Upper lobe of left lung (tissue), 6 donors: ENCODE results near the gene ELF1. TPM values are rescaled to one million over a fixed set of nuclear protein-coding genes. Genes with fewer than 3 reads are reported as not detected.

Experiments used
- ATAC-seq, 2 donors: fragments of 200-7000 bp; cut with Tn5 transposase; one replicate each; pipeline ENCODE4 v1.9.1; 2022; ENCODE audit warnings: mild to moderate bottlenecking in 2 of 2, moderate library complexity in 2 of 2; ENCODE audit not compliant: low FRiP score in 2 of 2
- DNase-seq, 2 donors: peaks; one replicate each; pipeline ENCODE4 v3.0.0-alpha.2; 2019 to 2020
- H3K27ac ChIP-seq, 4 donors: fragments of 200-600 bp; sonication (generic); one replicate each; pipeline ENCODE4 v1.5.1; 2016 to 2019
- H3K27me3 ChIP-seq, 4 donors: fragments of 200-600 bp; sonication (generic); one replicate each; pipeline ENCODE4 v1.5.1; 2017 to 2019
- H3K36me3 ChIP-seq, 4 donors: fragments of 200-600 bp; sonication (generic); one replicate each; pipeline ENCODE4 v1.5.1; 2016 to 2019
- H3K4me1 ChIP-seq, 4 donors: fragments of 200-600 bp; sonication (generic); one replicate each; pipeline ENCODE4 v1.5.1; 2018 to 2019
- H3K4me3 ChIP-seq, 4 donors: fragments of 200-600 bp; sonication (generic); one replicate each; pipeline ENCODE4 v1.5.1; 2017 to 2019; ENCODE audit warnings: mild to moderate bottlenecking in 2 of 4, moderate library complexity in 1 of 4
- H3K9me3 ChIP-seq, 4 donors: fragments of 200-600 bp; sonication (generic); one replicate each; pipeline ENCODE4 v1.5.1; 2018 to 2019
- EP300 ChIP-seq, 4 donors: sonication (generic); formaldehyde crosslinking; IDR thresholded peaks; one replicate each; pipeline ENCODE4 v1.5.1; 2017; ENCODE audit warnings: antibody characterized with exemption in 4 of 4, control low read depth in 2 of 4
- POLR2A ChIP-seq, 4 donors: fragments of 450-650 bp; IDR thresholded peaks; one replicate each; pipeline ENCODE4 v1.5.1; 2016 to 2017; ENCODE audit warnings: antibody characterized with exemption in 4 of 4, mild to moderate bottlenecking in 2 of 4
- POLR2AphosphoS5 ChIP-seq, 2 donors: sonication (generic); formaldehyde crosslinking; IDR thresholded peaks; one replicate each; pipeline ENCODE4 v1.5.1; 2017; ENCODE audit warnings: antibody characterized with exemption in 2 of 2
- WGBS, 2 donors: methylation state at CpG; one replicate each; pipeline ENCODE4 v1.1.5; 2017 to 2018; 5-methylcytosine and 5-hydroxymethylcytosine counted together
- total RNA-seq, 6 donors: library from RNA; depleted of rRNA in 4 of 6; stranded (reverse); fragments of >200 nt in 4 of 6; gene quantifications; one replicate each; pipeline versions ENCODE4 v1.1.0 to v1.2.1, GENCODE V29; 2016 to 2021
- TF ChIP-seq, protein P1 (sequence below), 6 experiments: fragments of 450-650 bp in 4 of 6; fragments of 200-600 bp in 2 of 6; sonication (generic) in 2 of 6; IDR thresholded peaks; one replicate each; pipeline ENCODE4 v1.5.1; 2016 to 2019; ENCODE audit warnings: antibody characterized with exemption in 6 of 6
- donor health status: DM: no; HTN: no; CAD: no; lungs with moderate emphysema.
- donor health status: DM: no; HTN: yes; CAD: no; lungs with severe emphysema.

ELF1 gene
- total RNA-seq, 6 donors from 2014 or later, result 52.6 to 134 (median 78.6) TPM

DNA sequence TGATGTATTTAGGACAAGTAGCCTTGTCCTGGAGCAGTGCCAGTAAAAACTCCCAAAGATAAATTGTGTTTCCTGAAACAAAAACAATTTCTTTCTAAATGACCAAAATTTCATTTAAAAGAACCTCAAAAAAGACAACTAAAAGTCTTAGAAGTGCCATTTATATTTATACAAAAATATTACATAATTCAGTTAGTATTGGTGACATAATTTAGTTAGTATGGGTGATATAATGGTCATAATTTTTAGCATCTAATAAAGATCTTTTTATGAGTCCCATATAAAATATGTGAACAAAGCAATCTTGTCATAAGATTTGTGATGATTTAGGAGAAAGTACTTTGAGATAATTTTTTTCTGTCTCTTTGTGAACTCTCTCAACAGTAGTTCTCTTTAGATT is 76.0 kb downstream of the ELF1 start:
- Histone ChIP-seq H3K27me3 (no peaks in the 10 kb centered on the region), H3K27ac (no peak overlapping the region), H3K36me3 (peaks cover 0 to 93% (median 29%) of the 10 kb centered on the region in 4 donors), H3K9me3 (no peaks in the 10 kb centered on the region), H3K4me3 (no peak overlapping the region), H3K4me1 (no peaks in the 10 kb centered on the region)
- ATAC-seq (no peak), DNase-seq (no peak)
- TF ChIP-seq, protein P1, sequence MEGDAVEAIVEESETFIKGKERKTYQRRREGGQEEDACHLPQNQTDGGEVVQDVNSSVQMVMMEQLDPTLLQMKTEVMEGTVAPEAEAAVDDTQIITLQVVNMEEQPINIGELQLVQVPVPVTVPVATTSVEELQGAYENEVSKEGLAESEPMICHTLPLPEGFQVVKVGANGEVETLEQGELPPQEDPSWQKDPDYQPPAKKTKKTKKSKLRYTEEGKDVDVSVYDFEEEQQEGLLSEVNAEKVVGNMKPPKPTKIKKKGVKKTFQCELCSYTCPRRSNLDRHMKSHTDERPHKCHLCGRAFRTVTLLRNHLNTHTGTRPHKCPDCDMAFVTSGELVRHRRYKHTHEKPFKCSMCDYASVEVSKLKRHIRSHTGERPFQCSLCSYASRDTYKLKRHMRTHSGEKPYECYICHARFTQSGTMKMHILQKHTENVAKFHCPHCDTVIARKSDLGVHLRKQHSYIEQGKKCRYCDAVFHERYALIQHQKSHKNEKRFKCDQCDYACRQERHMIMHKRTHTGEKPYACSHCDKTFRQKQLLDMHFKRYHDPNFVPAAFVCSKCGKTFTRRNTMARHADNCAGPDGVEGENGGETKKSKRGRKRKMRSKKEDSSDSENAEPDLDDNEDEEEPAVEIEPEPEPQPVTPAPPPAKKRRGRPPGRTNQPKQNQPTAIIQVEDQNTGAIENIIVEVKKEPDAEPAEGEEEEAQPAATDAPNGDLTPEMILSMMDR (IDR thresholded peaks at IDR 0.05), result no peak
- TF ChIP-seq EP300 (IDR thresholded peaks at IDR 0.05) (no peak), POLR2AphosphoS5 (IDR thresholded peaks at IDR 0.05) (no peak), POLR2A (IDR thresholded peaks at IDR 0.05) (no peak)

DNA sequence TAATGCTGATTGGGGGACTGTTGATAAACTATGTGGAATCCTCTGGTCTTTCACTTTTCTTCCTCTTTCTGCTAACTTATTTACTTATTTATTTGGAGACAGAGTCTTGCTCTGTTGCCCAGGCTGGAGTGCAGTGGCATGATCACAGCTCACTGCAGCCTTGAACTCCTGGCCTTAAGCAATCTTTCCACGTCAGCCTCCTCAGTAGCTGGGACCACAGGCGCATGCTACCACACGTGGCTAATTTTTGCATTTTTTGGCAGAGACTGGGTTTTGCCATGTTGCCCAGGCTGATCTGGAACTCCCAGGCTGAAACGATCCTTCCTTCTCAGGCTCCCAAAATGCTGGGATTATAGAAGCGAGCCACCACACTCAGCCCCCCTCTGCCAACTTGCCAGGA is 77.5 kb downstream of the ELF1 start:
- Histone ChIP-seq H3K36me3 (peaks cover 0 to 82% (median 24%) of the 10 kb centered on the region in 4 donors), H3K27ac (no peak overlapping the region), H3K27me3 (no peaks in the 10 kb centered on the region), H3K4me1 (no peaks in the 10 kb centered on the region), H3K4me3 (no peak overlapping the region), H3K9me3 (no peaks in the 10 kb centered on the region)
- TF ChIP-seq, protein P1 (IDR thresholded peaks at IDR 0.05), result no peak
- TF ChIP-seq POLR2A (IDR thresholded peaks at IDR 0.05) (no peak), EP300 (IDR thresholded peaks at IDR 0.05) (no peak), POLR2AphosphoS5 (IDR thresholded peaks at IDR 0.05) (no peak)
- DNase-seq, result no peak
- no peak for ATAC-seq
- WGBS, 2 donors, result 88 to 91% methylated on average over 5 of the region's 5 CpGs

DNA sequence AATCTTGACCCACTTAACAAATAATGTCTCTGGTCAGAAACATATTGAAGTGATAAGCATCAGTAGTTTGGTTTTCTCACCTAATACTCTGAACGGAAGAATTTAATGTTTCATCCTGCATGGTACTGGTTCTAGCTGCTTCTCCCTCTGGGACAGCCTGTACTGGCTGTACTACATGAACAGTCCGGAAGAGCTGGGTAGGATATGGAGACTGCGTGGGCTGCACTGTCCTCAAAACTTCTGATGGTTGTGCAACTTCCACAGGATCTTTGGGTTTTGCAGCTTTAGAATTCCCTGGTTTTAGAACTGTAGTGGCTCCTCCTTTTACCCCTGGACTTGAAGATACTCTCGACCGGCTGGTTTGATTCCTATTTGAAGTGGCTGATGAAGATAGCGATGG is 78.3 kb downstream of the ELF1 start:
- peak in 1 of 2 donors; percentile 60 for ATAC-seq
- Histone ChIP-seq H3K9me3 (no peaks in the 10 kb centered on the region), H3K27me3 (no peaks in the 10 kb centered on the region), H3K27ac (no peak overlapping the region), H3K36me3 (peaks cover 0 to 81% (median 23%) of the 10 kb centered on the region in 4 donors), H3K4me3 (no peak overlapping the region), H3K4me1 (no peaks in the 10 kb centered on the region)
- no peak for TF ChIP-seq POLR2AphosphoS5 (IDR thresholded peaks at IDR 0.05)
- TF ChIP-seq POLR2A (IDR thresholded peaks at IDR 0.05), result no peak
- no peak for TF ChIP-seq EP300 (IDR thresholded peaks at IDR 0.05)
- TF ChIP-seq, protein P1 (IDR thresholded peaks at IDR 0.05), result no peak
- WGBS, 2 donors, result 85 to 90% methylated on average over 6 of the region's 6 CpGs
- no peak for DNase-seq

DNA sequence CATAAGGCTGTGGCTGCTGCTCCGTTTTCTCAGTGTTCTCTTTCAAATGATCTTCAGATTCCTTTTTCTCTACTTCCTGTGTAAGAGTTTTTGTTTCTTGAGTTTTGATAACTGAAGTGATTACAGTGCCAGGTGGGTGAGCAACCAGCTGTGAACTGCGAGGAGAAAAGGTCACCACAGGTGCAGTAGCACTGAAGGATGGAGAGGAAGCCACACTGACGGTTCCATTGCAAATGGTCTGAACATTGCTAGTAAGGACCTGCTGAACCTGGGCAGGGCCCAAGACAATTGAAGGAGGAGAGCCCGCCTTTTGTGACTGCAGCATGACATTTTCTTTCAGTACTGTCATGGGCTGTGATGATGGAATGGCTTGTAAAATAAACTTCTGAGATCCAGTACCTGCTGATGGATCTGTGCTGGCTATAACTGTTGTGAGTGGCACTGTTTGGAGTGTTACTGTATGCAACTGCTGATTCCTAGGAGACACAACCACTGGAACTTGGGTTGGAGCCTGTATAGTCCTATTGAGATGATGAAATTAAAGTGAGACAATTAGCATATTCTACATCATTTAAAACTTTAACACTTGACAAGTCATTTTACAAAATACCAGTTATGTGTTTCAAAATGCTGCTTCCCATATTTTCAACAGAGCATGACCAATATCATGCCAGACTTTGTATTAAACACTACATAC is 85.5 kb downstream of the ELF1 start:
- Histone ChIP-seq H3K27me3 (no peaks in the 10 kb centered on the region), H3K4me1 (no peaks in the 10 kb centered on the region), H3K36me3 (peaks cover 15 to 68% (median 27%) of the 10 kb centered on the region in 4 donors), H3K9me3 (no peaks in the 10 kb centered on the region), H3K4me3 (no peak overlapping the region), H3K27ac (no peak overlapping the region)
- no peak for TF ChIP-seq EP300 (IDR thresholded peaks at IDR 0.05)
- no peak for TF ChIP-seq POLR2AphosphoS5 (IDR thresholded peaks at IDR 0.05)
- TF ChIP-seq, protein P1 (IDR thresholded peaks at IDR 0.05), result no peak
- no peak for TF ChIP-seq POLR2A (IDR thresholded peaks at IDR 0.05)
- 85 to 87% methylated on average over 4 of the region's 4 CpGs for WGBS, 2 donors
- ATAC-seq (no peak), DNase-seq (no peak)

DNA sequence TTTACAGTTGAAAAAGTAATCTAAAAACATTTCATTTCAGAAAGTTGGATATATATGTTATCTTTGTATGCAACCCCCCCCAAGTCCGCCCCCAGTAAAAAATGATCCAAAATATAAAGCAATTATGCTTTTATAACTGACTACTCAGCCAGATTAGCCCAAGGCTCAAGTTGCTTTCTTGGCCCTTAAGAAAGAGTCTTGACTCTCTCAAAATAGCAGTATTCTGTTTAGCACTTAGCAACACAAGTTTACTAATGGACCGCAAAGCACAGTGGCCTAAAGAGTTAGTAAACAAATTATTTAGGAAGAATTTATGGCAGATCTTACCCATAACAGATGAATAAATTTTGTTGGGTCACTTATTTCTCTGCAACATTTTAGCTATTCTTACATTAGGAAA is 86.9 kb downstream of the ELF1 start:
- 95 to 99% methylated on average over 2 of the region's 2 CpGs for WGBS, 2 donors
- no peak overlapping the region for H3K4me3 ChIP-seq
- H3K36me3 ChIP-seq, result peaks cover 15 to 62% (median 27%) of the 10 kb centered on the region in 4 donors
- no peak for TF ChIP-seq POLR2A (IDR thresholded peaks at IDR 0.05)
- TF ChIP-seq, protein P1 (IDR thresholded peaks at IDR 0.05), result no peak
- TF ChIP-seq POLR2AphosphoS5 (IDR thresholded peaks at IDR 0.05), result no peak
- no peak for TF ChIP-seq EP300 (IDR thresholded peaks at IDR 0.05)
- H3K27ac ChIP-seq, result no peak overlapping the region
- DNase-seq (no peak), ATAC-seq (no peak)
- no peaks in the 10 kb centered on the region for H3K9me3 ChIP-seq
- no peaks in the 10 kb centered on the region for H3K27me3 ChIP-seq
- no peaks in the 10 kb centered on the region for H3K4me1 ChIP-seq
